GM12878 (cell line): Measurements from ENCODE around the gene PELO. TPM values are rescaled to one million over a fixed set of nuclear protein-coding genes. Genes with fewer than 3 reads are reported as not detected.

ENCODE experiments used
- ATAC-seq: fragments of 200-7000 bp; cut with Tn5 transposase; 3 replicates; pipeline ENCODE4 v1.9.1; 2020; ENCODE audit warnings: mild to moderate bottlenecking, moderate library complexity
- BruUV-seq: library from RNA; stranded (reverse); fragments of 400-500 nt; replicated peaks from 2 replicates; lab custom pipeline; 2021; lab: Mats Ljungman, UMichigan
- CTCF ChIA-PET: fragments of 300-600 bp; sonication (Branson Sonifier 250); formaldehyde crosslinking; extraction: SDS; loops from one replicate; lab custom pipeline; 2021; ENCODE audit warnings: inconsistent platforms; lab: Yijun Ruan, JAX
- POLR2A ChIA-PET: fragments of 350-600 bp; formaldehyde crosslinking; extraction: SDS; loops from one replicate; lab custom pipeline; 2021; ENCODE audit warnings: inconsistent platforms; lab: Charles Lee
- RAD21 ChIA-PET: fragments of 300-600 bp; sonication (Branson Sonifier 250); formaldehyde crosslinking; loops from one replicate; lab custom pipeline; 2023; ENCODE audit warnings: antibody characterized with exemption; ENCODE audit not compliant: unreplicated experiment; lab: Charles Lee
- SMC1A ChIA-PET: fragments of 300-600 bp; sonication (Branson Sonifier 250); formaldehyde crosslinking; loops from one replicate; lab custom pipeline; 2023; ENCODE audit not compliant: unreplicated experiment, uncharacterized antibody; lab: Charles Lee
- DNase-seq: peaks from one replicate; pipeline ENCODE4 v3.0.0-alpha.2; 2011; ENCODE audit warnings: low read depth, low spot score
- FAIRE-seq: peaks from 3 replicates; lab custom pipeline; 2011; peaks lifted over from hg19 to GRCh38; lab: Jason Lieb, UNC
- H2AFZ ChIP-seq: 2 replicates; pipeline ENCODE4 v1.6.0; 2011; ENCODE audit warnings: low read depth, low read length, control low read depth; ENCODE audit not compliant: control insufficient read depth
- H3K27ac ChIP-seq: 2 replicates; pipeline ENCODE4 v1.5.1; 2011; ENCODE audit warnings: control low read depth; ENCODE audit not compliant: control insufficient read depth, insufficient read depth
- H3K27me3 ChIP-seq, 2 experiments: replicated peaks in 1 of 2; 2 replicates each; pipeline versions ENCODE4 v1.6.0 to v1.6.1; 2011; ENCODE audit warnings: low read length in 1 of 2; ENCODE audit not compliant: control insufficient read depth in 2 of 2, insufficient read depth in 2 of 2
- H3K36me3 ChIP-seq, 2 experiments: 2 replicates each; pipeline ENCODE4 v1.5.1; 2011; ENCODE audit warnings: low read length in 1 of 2; ENCODE audit not compliant: control insufficient read depth in 2 of 2, insufficient read depth in 2 of 2
- H3K4me1 ChIP-seq: 2 replicates; pipeline ENCODE4 v1.6.1; 2011; ENCODE audit warnings: mild to moderate bottlenecking, low read length, moderate library complexity, mixed read lengths; ENCODE audit not compliant: control insufficient read depth, insufficient read depth
- H3K4me2 ChIP-seq: 2 replicates; pipeline ENCODE4 v1.6.0; 2011; ENCODE audit warnings: control low read depth; ENCODE audit not compliant: control insufficient read depth, insufficient read depth
- H3K4me3 ChIP-seq: fragments of 200-600 bp; sonication (generic); 2 replicates; pipeline ENCODE4 v1.5.1; 2016
- H3K79me2 ChIP-seq: 2 replicates; pipeline ENCODE4 v1.6.0; 2011; ENCODE audit warnings: low read length; ENCODE audit not compliant: control insufficient read depth, insufficient read depth
- H3K9ac ChIP-seq: 2 replicates; pipeline ENCODE4 v1.8.0; 2011; ENCODE audit warnings: low read length, control low read depth, mixed read lengths; ENCODE audit not compliant: control insufficient read depth, insufficient read depth
- H3K9me3 ChIP-seq: replicated peaks from 3 replicates; pipeline ENCODE4 v1.5.1; 2011; ENCODE audit warnings: mild to moderate bottlenecking, low read length; ENCODE audit not compliant: control insufficient read depth, insufficient read depth
- H4K20me1 ChIP-seq: 2 replicates; pipeline ENCODE4 v1.6.0; 2011; ENCODE audit not compliant: control insufficient read depth, insufficient read depth
- BMI1 ChIP-seq: fragments of 450-650 bp; IDR thresholded peaks from 2 replicates; pipeline ENCODE4 v1.6.1; 2016; ENCODE audit warnings: mild to moderate bottlenecking, moderate library complexity, borderline replicate concordance
- BRCA1 ChIP-seq: IDR thresholded peaks from 2 replicates; pipeline ENCODE4 v1.6.1; 2011; ENCODE audit warnings: low read depth, low read length, improper control_type of control experiment
- CTCF ChIP-seq, 3 experiments: IDR thresholded peaks in 2 of 3; conservative IDR thresholded peaks in 1 of 3; 2 replicates each; pipeline ENCODE4 v1.5.1; 2011; ENCODE audit warnings: low read depth in 3 of 3, low read length in 3 of 3, mild to moderate bottlenecking in 3 of 3, control low read depth in 2 of 3, moderate library complexity in 2 of 3, inconsistent platforms in 1 of 3, mixed read lengths in 1 of 3; ENCODE audit not compliant: control insufficient read depth in 2 of 3, insufficient read depth in 1 of 3; ENCODE audit errors: extremely low read depth in 1 of 3
- HDGF ChIP-seq: fragments of 450-650 bp; IDR thresholded peaks from 2 replicates; pipeline ENCODE4 v1.6.1; 2016; ENCODE audit warnings: antibody characterized with exemption
- IRF5 ChIP-seq: fragments of 450-650 bp; IDR thresholded peaks from 2 replicates; pipeline ENCODE4 v1.6.1; 2017; ENCODE audit warnings: borderline replicate concordance
- NFYB ChIP-seq: IDR thresholded peaks from 2 replicates; pipeline ENCODE4 v1.6.1; 2011; ENCODE audit warnings: low read depth, mild to moderate bottlenecking, low read length, improper control_type of control experiment, moderate library complexity; ENCODE audit not compliant: insufficient read depth
- RAD21 ChIP-seq: IDR thresholded peaks from 2 replicates; pipeline ENCODE4 v1.6.1; 2011; ENCODE audit warnings: mild to moderate bottlenecking, low read depth, low read length, moderate library complexity; ENCODE audit not compliant: insufficient read depth
- RBBP5 ChIP-seq: fragments of 200-600 bp; sonication (generic); conservative IDR thresholded peaks from 2 replicates; pipeline ENCODE4 v1.6.1; 2016
- SMC3 ChIP-seq: IDR thresholded peaks from 2 replicates; pipeline ENCODE4 v1.6.1; 2011; ENCODE audit warnings: low read length, improper control_type of control experiment, borderline replicate concordance
- YBX1 ChIP-seq: fragments of 450-650 bp; IDR thresholded peaks from 2 replicates; pipeline ENCODE4 v1.6.1; 2016; ENCODE audit warnings: antibody characterized with exemption
- ZSCAN29 ChIP-seq: fragments of 450-650 bp; IDR thresholded peaks from 2 replicates; pipeline ENCODE4 v1.6.1; 2017; ENCODE audit warnings: mild to moderate bottlenecking, moderate library complexity
- WGBS: methylation state at CpG from one replicate; pipeline ENCODE4 v1.1.6; 2016; ENCODE audit warnings: low lambda C conversion rate; ENCODE audit not compliant: insufficient replicate concordance, insufficient coverage; ENCODE audit errors: missing lambda C conversion rate; 5-methylcytosine and 5-hydroxymethylcytosine counted together
- in situ Hi-C: fragments of 300-500 bp; cut with MboI; formaldehyde crosslinking; loops from 9 replicates; pipeline ENCODE4 v1.14.3; 2018; ENCODE audit warnings: mixed read lengths
- intact Hi-C: fragments of 100-400 bp; cut with micrococcal nuclease; formaldehyde crosslinking; loops from one replicate; pipeline ENCODE4 v1.14.2; 2022; ENCODE audit not compliant: unreplicated experiment
- polyA plus RNA-seq, 11 experiments: library from polyadenylated mRNA; depleted of rRNA in 4 of 11; unstranded in 6 of 11; stranded (reverse) in 5 of 11; fragments of >200 nt; fragmentation: Nextera tagmentation in 4 of 11; fragmentation: Illumina TruSeq in 1 of 11; extraction: Ambion mirVana in 4 of 11; extraction: Trizol in 1 of 11; gene quantifications; 1 replicate in 1 of 11; 2 replicates in 10 of 11; pipeline versions ENCODE4 v1.2.1 to v1.2.3, GENCODE V29; 2011 to 2016; ENCODE audit warnings: inconsistent platforms in 2 of 11, missing spikeins in 2 of 11, low read depth in 1 of 11
- total RNA-seq, 4 experiments: library from RNA; depleted of rRNA in 3 of 4; stranded (reverse); fragments of >200 nt in 3 of 4; fragmentation: Illumina TruSeq in 1 of 4; extraction: Trizol in 1 of 4; gene quantifications; 2 replicates each; pipeline versions ENCODE4 v1.2.1 to v1.2.3, GENCODE V29; 2013 to 2021

The PELO gene
- total and polyA plus RNA-seq, 10 of the 15 experiments (the other 5 are each of a cell fraction or from before 2014, with no cell fraction given), result 5.6 to 11.9 (median 8.7) TPM

GRCh38 chr5:52786949-52787599, 642 bp upstream of the PELO start:
- in situ Hi-C loops, result no loop called here
- no peaks in the 10 kb centered on the region for H4K20me1 ChIP-seq
- ATAC-seq (peak; percentile 66), FAIRE-seq (peak; percentile 59), DNase-seq (no peak)
- ChIA-PET RAD21 (interaction anchor here (1.0 kb wide), 1 partner anchor 12 kb away, joined by 6 read pairs; no protein-coding TSS in a partner anchor), CTCF (interaction anchor here (0.6 to 1.6 kb wide), 6 partner anchors 9 to 857 kb away, joined by 3 to 8 read pairs (median 4); no protein-coding TSS in a partner anchor), SMC1A (interaction anchor here (1.1 to 3.5 kb wide), 4 partner anchors 11 to 128 kb away, joined by 3 to 9 read pairs (median 6); no protein-coding TSS in a partner anchor), POLR2A (no interaction called here)
- TF ChIP-seq CTCF (IDR thresholded peaks at IDR 0.05 in 2 of 3, conservative IDR thresholded peaks at IDR 0.05 in 1 of 3; ENCODE audit: control insufficient read depth in 2 of 3, extremely low read depth in 1 of 3, insufficient read depth in 1 of 3, low read depth in 3 of 3, low read length in 3 of 3) (peak; percentile 36 to 54 (median 54); a peak in 5 of 6 replicates), ZSCAN29 (no peak), BRCA1 (no peak), HDGF (no peak), IRF5 (no peak), NFYB (no peak), YBX1 (no peak), SMC3 (peak; percentile 28; the same call in 1 of the 2 replicates), BMI1 (0 out of 2 replicates have a peak, but pooled peaks have one; percentile 8), RBBP5 (no peak), RAD21 (peak; percentile 71)
- H3K9me3 ChIP-seq, result no peaks in the 10 kb centered on the region
- H3K27me3 ChIP-seq, result peaks cover 7 to 11% of the 10 kb centered on the region in 2 experiments; a peak in 3 of 4 replicates
- H2AFZ ChIP-seq, result no peak overlapping the region
- WGBS, result 0% methylated on average over 11 of the region's 11 CpGs
- H3K4me2 ChIP-seq, result peak overlapping the region; percentile 96
- no TSS peak for BruUV-seq
- H3K27ac ChIP-seq, result no peak overlapping the region
- no peaks in the 10 kb centered on the region for H3K79me2 ChIP-seq
- no peak overlapping the region; the same call in 1 of the 2 replicates for H3K9ac ChIP-seq
- no peaks in the 10 kb centered on the region for H3K36me3 ChIP-seq
- H3K4me1 ChIP-seq, result no peaks in the 10 kb centered on the region; the same call in 1 of the 2 replicates
- intact Hi-C loops, result loop anchor here (1.0 to 5.0 kb wide), 2 partner anchors 128 to 310 kb away; no protein-coding TSS in a partner anchor
- peak overlapping the region; percentile 76 for H3K4me3 ChIP-seq
